ENCODE measurements around the gene MYNN.

MYNN gene

GRCh38 chr3:169812332-169813235 is 39.4 kb downstream of the MYNN start, which contains the start of the genes LRRC34 and LRRIQ4:
Gene LRRC34, minus strand, starts transcription at chr3:169812904. Its CDS starts 356 bp downstream, at chr3:169812548.
Gene LRRIQ4, plus strand, starts transcription at chr3:169812870. Its CDS starts 9,052 bp downstream, at chr3:169821922.
- CTCF ChIA-PET = interaction anchor here (0.6 to 0.7 kb wide), 4 partner anchors 15 to 601 kb away, joined by 3 read pairs; no protein-coding TSS in a partner anchor
- H3K27ac ChIP-seq (ENCODE audit: extremely low read depth, low read depth, low read length) = peak within 1 kb of the TSS; percentile 80
- POLR2A ChIA-PET = interaction anchor here (0.7 to 1.6 kb wide), 4 partner anchors 12 to 150 kb away, joined by 3 to 6 read pairs (median 4); partner anchors contain the start of genes ACTRT3 and MYNN
- peak within 1 kb of the TSS; percentile 61 for H3K4me3 ChIP-seq (ENCODE audit: low read depth, low read length)
- no peaks in the 10 kb centered on the region for H3K9me3 ChIP-seq (ENCODE audit: control insufficient read depth, insufficient read depth, low read depth, low read length)
- H3K4me1 ChIP-seq (ENCODE audit: control insufficient read depth, insufficient read depth, low read length) = no peaks in the 10 kb centered on the region
- H3K36me3 ChIP-seq (ENCODE audit: control insufficient read depth in 2 of 2, insufficient read depth in 1 of 2, low read length in 2 of 2) = no peaks in the 10 kb centered on the region
- TF ChIP-seq BCL11A (tag by site-specific recombination; IDR thresholded peaks at IDR 0.05; ENCODE audit: low read depth) (no peak), ZNF707 (tag by site-specific recombination; IDR thresholded peaks at IDR 0.05) (no peak), OVOL3 (tag by site-specific recombination; IDR thresholded peaks at IDR 0.05) (no peak), ZNF560 (tag by site-specific recombination; IDR thresholded peaks at IDR 0.05; ENCODE audit: borderline replicate concordance) (no peak), ZNF354C (tag by site-specific recombination; IDR thresholded peaks at IDR 0.05; ENCODE audit: borderline replicate concordance, low read depth) (no peak), ZNF2 (tag by site-specific recombination; IDR thresholded peaks at IDR 0.05) (peak; percentile 61; the same call in 1 of the 2 replicates), GFI1B (tag by site-specific recombination; IDR thresholded peaks at IDR 0.05) (no peak), YY2 (tag by site-specific recombination; IDR thresholded peaks at IDR 0.05) (no peak), ZNF571 (tag by site-specific recombination; IDR thresholded peaks at IDR 0.05) (no peak), ZNF23 (tag by site-specific recombination; IDR thresholded peaks at IDR 0.05; ENCODE audit: borderline replicate concordance) (no peak), ZFHX2 (tag by site-specific recombination; conservative IDR thresholded peaks at IDR 0.05) (0 out of 2 replicates have a peak, but pooled peaks have one; percentile 24), ZNF792 (tag by site-specific recombination; IDR thresholded peaks at IDR 0.05) (no peak), ZNF292 (tag by site-specific recombination; IDR thresholded peaks at IDR 0.05; ENCODE audit: borderline replicate concordance, low read depth) (no peak), ZNF677 (tag by site-specific recombination; IDR thresholded peaks at IDR 0.05) (no peak), GLIS1 (tag by site-specific recombination; IDR thresholded peaks at IDR 0.05) (peak; percentile 49), ZSCAN30 (tag by site-specific recombination; IDR thresholded peaks at IDR 0.05) (peak; percentile 27), ZNF791 (tag by site-specific recombination; IDR thresholded peaks at IDR 0.05) (no peak), ZNF37A (tag by site-specific recombination; IDR thresholded peaks at IDR 0.05) (no peak), ZNF169 (tag by site-specific recombination; IDR thresholded peaks at IDR 0.05) (no peak), ZNF10 (tag by site-specific recombination; IDR thresholded peaks at IDR 0.05) (0 out of 2 replicates have a peak, but pooled peaks have one; percentile 24)
- TF ChIP-seq, protein P1, sequence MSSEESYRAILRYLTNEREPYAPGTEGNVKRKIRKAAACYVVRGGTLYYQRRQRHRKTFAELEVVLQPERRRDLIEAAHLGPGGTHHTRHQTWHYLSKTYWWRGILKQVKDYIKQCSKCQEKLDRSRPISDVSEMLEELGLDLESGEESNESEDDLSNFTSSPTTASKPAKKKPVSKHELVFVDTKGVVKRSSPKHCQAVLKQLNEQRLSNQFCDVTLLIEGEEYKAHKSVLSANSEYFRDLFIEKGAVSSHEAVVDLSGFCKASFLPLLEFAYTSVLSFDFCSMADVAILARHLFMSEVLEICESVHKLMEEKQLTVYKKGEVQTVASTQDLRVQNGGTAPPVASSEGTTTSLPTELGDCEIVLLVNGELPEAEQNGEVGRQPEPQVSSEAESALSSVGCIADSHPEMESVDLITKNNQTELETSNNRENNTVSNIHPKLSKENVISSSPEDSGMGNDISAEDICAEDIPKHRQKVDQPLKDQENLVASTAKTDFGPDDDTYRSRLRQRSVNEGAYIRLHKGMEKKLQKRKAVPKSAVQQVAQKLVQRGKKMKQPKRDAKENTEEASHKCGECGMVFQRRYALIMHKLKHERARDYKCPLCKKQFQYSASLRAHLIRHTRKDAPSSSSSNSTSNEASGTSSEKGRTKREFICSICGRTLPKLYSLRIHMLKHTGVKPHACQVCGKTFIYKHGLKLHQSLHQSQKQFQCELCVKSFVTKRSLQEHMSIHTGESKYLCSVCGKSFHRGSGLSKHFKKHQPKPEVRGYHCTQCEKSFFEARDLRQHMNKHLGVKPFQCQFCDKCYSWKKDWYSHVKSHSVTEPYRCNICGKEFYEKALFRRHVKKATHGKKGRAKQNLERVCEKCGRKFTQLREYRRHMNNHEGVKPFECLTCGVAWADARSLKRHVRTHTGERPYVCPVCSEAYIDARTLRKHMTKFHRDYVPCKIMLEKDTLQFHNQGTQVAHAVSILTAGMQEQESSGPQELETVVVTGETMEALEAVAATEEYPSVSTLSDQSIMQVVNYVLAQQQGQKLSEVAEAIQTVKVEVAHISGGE (tag by site-specific recombination; conservative IDR thresholded peaks at IDR 0.05; ENCODE audit: low read depth) = no peak
- TF ChIP-seq, protein P2, sequence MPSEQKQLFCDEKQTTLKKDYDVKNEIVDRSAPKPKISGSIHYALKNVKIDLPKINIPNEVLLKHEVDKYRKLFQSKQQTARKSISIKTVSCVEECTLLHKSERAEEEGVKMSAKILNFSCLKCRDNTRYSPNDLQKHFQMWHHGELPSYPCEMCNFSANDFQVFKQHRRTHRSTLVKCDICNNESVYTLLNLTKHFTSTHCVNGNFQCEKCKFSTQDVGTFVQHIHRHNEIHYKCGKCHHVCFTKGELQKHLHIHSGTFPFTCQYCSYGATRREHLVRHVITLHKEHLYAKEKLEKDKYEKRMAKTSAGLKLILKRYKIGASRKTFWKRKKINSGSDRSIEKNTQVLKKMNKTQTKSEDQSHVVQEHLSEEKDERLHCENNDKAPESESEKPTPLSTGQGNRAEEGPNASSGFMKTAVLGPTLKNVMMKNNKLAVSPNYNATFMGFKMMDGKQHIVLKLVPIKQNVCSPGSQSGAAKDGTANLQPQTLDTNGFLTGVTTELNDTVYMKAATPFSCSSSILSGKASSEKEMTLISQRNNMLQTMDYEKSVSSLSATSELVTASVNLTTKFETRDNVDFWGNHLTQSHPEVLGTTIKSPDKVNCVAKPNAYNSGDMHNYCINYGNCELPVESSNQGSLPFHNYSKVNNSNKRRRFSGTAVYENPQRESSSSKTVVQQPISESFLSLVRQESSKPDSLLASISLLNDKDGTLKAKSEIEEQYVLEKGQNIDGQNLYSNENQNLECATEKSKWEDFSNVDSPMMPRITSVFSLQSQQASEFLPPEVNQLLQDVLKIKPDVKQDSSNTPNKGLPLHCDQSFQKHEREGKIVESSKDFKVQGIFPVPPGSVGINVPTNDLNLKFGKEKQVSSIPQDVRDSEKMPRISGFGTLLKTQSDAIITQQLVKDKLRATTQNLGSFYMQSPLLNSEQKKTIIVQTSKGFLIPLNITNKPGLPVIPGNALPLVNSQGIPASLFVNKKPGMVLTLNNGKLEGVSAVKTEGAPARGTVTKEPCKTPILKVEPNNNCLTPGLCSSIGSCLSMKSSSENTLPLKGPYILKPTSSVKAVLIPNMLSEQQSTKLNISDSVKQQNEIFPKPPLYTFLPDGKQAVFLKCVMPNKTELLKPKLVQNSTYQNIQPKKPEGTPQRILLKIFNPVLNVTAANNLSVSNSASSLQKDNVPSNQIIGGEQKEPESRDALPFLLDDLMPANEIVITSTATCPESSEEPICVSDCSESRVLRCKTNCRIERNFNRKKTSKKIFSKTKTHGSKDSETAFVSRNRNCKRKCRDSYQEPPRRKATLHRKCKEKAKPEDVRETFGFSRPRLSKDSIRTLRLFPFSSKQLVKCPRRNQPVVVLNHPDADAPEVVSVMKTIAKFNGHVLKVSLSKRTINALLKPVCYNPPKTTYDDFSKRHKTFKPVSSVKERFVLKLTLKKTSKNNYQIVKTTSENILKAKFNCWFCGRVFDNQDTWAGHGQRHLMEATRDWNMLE (tag by site-specific recombination; conservative IDR thresholded peaks at IDR 0.05; ENCODE audit: low read depth) = no peak
- TF ChIP-seq, protein P3, sequence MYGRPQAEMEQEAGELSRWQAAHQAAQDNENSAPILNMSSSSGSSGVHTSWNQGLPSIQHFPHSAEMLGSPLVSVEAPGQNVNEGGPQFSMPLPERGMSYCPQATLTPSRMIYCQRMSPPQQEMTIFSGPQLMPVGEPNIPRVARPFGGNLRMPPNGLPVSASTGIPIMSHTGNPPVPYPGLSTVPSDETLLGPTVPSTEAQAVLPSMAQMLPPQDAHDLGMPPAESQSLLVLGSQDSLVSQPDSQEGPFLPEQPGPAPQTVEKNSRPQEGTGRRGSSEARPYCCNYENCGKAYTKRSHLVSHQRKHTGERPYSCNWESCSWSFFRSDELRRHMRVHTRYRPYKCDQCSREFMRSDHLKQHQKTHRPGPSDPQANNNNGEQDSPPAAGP (tag by site-specific recombination; IDR thresholded peaks at IDR 0.05) = no peak
- TF ChIP-seq, protein P4, sequence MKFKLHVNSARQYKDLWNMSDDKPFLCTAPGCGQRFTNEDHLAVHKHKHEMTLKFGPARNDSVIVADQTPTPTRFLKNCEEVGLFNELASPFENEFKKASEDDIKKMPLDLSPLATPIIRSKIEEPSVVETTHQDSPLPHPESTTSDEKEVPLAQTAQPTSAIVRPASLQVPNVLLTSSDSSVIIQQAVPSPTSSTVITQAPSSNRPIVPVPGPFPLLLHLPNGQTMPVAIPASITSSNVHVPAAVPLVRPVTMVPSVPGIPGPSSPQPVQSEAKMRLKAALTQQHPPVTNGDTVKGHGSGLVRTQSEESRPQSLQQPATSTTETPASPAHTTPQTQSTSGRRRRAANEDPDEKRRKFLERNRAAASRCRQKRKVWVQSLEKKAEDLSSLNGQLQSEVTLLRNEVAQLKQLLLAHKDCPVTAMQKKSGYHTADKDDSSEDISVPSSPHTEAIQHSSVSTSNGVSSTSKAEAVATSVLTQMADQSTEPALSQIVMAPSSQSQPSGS (tag by site-specific recombination; IDR thresholded peaks at IDR 0.05; ENCODE audit: low read depth) = no peak
